NT2/D1 (cell line): Measurements from ENCODE around the gene AKAP9.

Experiments
- SUZ12 ChIP-seq: IDR thresholded peaks from 2 replicates; pipeline ENCODE4 v1.6.1; 2011; ENCODE audit not compliant: insufficient read length, insufficient read depth; ENCODE audit errors: extremely low read depth
- YY1 ChIP-seq: IDR thresholded peaks from 2 replicates; pipeline ENCODE4 v1.6.1; 2011; ENCODE audit not compliant: insufficient read length, insufficient read depth

- TF ChIP-seq SUZ12 (no peak), YY1 (no peak)
These were observed 22.3 kb upstream of the AKAP9 start for GRCh38 chr7:91918356-91918755.
